ENCODE measurements around the gene TPP2.

Gene TPP2

DNA sequence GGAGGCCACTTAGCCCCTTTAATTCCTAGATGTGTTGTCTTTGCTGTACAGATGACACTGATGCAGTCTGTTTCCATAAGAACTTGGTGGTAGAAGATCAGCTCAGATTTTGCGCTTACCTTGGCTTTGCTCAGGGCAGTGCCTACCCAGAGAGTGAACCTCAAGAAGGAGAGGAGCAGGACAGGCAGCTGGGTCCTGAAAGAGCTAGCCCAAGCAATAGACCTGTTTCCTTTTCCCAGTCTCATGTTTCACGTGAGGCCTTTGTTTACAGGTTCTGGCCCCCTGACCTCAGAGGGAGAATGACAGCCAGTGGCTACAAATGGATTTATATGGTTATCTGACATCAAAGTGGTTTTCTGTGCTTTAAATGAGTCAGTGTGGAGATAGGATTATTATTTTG is 58.0 kb downstream of the TPP2 start:
- DNase-seq (ENCODE audit: low read depth, low spot score) = peak; percentile 7

DNA sequence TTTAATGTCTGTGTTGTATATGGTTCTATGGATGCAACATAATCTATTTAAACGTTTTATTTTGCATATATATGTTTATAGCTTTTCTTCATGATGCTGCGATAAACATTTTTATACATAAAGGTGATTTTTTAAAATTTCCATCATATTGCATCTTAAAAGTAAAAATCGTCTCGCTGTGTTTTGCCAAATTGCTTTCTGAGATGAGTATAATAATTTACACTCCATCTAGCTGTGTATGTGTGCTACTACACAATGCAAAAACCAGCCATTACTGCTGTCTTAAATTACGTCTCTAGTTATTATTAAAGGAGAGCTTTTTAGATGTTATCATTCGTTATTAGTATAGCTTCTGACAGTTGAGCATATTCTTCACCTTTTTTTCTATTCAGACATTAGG is 60.8 kb downstream of the TPP2 start:
- no peak for DNase-seq (ENCODE audit: low read depth, low spot score)

DNA sequence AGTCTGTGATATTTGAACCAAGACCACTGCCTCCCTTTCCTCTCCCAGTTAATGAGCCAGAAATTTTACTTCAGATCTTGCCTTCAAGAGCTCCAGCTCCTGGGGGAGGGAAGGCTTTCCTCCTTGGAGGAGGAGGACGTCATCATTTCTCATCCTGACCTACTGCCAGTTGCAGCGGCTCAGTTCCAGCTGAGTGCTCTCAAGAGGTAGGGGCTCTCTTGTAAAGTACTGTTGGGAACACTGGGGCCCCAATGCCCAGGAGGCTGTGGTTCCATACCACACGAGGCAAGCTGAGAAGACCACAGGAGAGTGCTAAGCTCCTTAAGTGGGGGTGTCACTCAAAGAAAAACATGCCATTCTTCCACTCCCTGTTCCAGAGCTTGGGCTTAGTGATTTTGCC is 61.9 kb downstream of the TPP2 start:
- no peak for DNase-seq (ENCODE audit: low read depth, low spot score)

DNA sequence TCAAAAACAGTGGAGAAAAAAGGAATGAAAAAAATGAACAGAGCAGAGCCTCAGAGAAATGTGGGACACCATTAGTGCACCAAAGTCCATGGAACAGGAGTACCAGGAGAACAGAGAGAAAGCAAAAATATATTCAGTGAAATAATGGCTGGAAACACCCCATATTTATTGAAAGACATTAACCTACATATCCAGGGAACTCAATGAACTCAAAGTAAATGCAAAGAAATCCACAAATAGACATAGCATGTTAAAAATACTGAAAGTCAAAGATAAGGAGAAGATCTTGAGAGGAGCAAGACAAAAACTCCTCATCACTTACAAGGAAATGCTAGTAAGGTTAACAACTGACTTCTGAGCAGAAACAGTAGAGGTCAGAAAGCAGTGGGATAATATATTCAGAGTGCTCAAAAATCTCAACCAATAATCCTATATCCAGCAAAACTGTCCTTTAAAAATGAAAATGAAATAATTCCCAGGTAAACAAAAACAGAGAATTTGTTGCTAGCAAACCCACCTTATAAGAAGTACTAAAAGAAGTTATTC is 62.5 kb downstream of the TPP2 start:
- no peak for DNase-seq (ENCODE audit: low read depth, low spot score)

DNA sequence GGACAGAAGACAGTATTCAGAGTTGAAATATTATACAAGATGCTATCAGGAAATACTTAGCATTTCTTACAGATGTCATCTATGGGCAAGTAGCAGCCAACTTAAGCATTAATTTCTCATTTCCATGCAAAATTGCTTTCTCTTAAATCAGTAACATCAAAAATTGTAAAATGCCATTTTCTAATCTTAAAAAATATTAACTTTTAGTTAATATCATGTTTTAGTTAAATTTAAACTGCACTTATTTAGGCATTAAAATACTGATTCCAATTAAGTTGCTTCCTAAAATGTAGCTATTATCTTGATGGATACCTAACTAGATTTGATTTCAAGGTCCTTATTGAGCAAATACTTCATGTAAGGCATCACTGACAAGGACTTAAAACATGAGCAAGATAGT is 70.2 kb downstream of the TPP2 start:
- DNase-seq (ENCODE audit: low read depth, low spot score) = no peak

DNA sequence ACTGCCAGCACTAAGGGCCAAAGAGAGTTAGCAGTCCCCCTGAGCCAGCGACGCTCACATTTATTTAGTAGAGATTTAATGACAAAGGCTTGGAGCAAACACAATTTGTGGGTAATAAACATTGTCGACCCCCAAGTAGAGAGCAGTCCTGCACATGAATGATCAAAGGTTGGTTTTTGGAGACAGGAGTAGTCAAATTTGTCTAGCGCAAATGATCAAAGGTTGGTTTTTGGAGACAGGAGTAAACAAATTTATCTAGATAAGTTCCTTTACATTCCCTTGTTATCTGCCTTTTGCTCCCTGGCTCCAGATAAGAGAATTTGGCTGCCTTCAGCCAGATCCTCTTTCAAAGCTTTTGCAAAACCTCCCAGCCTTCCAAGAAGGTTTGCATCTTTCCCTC is 71.1 kb downstream of the TPP2 start:
- DNase-seq (ENCODE audit: low read depth, low spot score) = no peak

DNA sequence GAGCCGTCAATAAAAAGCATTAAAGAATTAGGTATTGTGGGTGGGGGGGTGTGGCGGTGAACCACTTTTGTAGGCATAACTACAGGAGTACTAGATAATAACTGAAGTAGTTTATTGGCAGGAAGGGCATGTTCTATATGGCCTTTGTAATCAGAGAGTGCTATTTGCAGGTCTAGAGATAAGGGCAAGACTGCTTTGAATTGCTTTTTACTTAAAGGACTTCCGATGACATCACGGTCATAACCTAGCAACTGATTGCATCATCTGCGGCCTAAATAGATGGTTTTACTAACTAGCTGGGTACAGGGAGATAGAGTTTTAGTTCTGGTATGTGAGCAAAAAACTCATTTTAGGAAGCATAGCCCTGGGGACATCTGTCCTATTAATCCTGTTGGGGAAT is 73.3 kb downstream of the TPP2 start:
- DNase-seq (ENCODE audit: low read depth, low spot score) = no peak

DNA sequence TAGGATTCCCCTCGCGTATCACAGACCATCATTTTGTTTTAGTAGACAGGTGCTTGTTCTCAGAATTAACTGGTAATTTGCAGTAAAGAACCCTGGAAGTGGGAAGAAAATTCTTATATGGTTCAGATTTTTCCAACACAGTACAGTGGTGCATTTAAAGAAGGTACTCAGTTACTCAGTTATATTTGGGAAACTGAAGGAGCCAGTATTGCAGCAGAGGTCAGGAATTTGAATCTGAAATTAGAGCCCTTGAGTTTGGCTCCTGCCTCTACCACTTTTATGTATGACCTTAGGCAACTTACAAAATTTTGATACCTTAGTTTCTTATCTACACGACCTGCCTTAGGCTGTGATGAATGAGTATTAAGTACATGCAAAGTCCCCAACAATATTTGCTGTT is 78.3 kb downstream of the TPP2 start:
- no peak for DNase-seq (ENCODE audit: low read depth, low spot score)

DNA sequence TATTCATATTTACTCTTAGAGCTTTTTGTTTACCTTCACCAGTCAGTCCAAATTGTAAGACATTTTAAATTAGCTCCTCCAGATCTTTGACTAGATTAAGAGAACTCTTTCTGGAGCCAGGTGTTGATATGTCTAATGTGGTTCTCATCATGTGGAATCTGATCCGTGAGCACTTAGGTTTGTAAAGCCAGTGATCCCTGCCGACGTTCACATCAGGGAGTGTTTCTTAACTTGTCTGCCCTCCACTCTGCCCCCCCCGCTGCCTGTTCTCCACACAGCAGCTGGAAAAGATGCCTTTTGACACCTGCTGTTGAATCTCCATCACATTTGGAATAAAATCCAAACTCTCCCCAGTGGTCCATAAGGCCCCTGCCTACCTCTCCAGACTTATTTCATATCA is 80.3 kb downstream of the TPP2 start:
- DNase-seq (ENCODE audit: low read depth, low spot score) = no peak

DNA sequence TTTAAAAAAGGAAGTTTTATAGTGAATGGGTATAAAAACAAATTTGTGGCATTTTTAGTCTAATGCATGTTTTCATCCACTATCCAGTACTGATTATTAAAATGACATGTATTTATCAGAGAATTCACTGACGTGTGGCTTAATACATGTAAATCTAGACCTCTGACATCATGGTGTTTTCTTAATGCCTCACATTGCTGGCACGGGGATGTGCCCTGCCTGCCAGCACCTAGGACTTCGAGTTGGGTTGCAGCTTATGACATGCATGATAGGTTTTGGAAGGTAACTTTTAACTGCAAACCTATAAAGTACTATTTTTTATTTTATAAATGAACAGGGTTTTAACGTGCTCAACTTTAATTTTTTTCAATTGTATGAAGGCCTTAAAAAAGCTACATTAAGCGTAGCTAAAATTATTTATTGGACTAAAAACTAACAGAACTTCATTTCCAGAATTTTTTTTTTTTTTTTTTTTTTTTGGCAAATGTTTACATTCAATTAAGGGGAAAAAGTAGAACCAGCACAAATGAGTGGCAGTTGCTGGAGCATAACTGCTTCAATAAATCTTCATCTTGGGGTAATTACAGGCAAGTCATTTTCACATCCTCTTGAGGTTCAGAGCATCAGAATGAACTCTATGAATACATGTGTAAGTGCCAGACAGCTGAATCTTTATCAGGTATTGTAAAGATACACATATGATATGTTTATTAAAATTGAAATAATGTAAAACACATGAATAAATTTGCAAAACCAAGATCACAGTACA is 81.7 kb downstream of the TPP2 start:
- no peak for DNase-seq (ENCODE audit: low read depth, low spot score)

DNA sequence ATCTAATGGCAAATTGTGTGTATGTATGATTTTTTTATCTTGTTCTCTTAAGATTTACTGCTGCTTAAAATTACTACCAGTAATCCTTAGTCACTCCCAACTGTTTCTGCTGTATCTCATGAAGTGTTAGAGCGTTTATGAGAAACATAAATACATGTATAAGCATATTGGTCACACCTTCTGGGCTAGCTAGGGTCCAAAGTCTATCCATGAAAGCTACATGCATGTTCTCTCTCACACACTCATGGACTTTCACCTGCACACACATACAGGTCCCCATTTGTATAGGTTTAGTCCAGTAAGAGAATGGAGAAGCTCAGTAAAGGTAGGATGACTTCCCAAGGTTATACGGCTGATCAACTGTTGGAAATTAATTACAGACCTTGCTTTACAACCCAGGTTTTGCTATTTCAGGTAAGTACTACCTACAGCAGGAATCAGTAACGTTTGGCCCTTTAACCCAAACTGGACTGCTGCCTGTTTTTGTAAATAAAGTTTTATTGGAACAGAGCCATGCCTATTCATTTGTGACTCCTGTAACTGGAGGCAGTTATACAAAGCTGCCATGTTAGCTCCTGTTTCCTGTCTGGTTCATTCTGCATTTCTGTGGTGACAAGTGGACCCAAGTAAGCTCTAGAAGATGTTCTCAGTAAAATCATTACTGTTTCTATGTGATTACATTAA is 82.8 kb downstream of the TPP2 start:
- no peak for DNase-seq (ENCODE audit: low read depth, low spot score)

DNA sequence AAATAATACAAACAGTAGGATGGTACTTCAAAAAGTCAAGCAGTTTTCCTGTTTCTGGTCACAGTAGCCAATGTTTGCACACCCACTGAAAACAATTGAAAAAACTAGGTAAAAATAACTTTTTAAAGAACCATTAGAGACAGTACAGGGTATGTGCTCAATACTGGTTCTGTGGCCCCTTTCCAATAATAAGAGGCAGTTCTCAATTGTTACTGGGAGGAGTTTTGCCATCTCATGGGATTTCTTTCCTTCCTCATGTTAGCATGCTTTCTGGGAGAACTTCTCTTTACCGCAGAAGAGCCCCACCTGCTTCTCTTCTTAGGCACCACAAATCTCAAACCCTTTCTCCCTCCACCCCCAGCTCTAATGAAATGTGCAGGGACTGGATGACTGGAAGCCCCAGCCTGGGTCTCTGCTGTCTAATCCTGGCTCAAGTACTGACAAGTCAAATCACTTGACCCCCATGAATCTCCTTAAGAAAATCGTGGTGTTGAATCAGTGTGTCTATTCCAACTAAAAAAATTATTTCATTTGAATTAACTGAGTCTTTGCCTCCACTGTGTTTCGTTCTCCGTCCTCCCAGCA is 83.4 kb downstream of the TPP2 start:
- DNase-seq (ENCODE audit: low read depth, low spot score) = no peak

DNA sequence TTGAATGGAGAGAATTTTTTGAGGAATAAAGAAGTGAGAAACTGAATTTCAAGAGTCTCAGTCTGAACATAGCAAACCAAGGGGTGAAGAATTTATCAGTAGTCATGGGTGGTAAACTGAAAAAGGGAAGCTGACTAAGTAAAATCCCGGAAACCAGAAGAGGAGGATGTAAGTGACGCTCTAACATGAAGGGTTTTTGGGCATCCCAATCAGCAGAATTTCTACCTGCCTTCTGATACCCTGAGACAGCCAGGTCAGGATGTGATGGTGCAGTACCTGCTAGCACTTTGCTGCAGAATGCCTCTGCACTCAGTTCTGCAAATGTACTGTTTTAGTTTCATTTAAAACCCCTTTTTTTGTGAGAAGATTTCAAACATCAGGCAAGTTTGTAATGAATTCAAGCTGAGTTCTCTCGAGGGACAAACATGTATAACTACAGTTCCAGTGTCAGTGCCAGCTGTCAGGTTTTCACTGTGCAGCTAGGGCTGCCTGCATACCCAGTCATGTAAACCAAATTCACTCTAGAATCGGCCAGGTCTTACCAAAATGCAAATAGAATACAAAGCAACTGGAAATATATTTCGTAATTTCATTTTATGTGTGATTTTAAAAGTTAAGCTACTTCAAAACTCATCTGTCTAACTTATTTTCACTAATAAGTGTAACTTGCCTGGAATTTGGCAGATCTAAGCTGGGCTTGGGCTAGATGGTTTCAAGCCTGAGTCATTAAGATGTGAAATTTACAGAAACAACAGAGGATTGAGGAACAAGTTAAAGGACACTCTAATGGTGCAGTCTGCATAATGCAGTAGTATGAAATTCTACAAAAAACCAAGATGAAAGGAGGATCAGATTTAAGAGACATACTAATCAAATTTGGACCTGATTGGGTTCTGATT is 84.3 kb downstream of the TPP2 start:
- DNase-seq (ENCODE audit: low read depth, low spot score) = no peak

DNA sequence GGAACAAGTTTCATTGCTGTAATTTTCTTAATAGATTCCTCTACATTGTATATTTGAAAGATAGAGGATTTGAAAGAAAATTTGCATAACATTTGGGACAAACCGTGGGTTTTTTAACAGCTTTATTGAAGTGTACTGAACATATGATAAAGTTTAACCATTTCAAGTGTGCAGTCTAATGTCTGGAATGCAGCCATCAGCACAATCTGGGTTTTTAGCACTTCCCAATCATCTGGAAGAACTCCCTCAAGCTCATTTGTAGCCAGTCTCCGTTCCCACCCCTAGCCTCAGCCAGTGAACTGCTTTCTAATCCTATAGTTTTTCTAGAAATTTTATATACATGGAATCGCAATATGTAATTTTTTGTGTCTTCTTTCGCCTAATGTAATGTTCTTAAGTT is 85.4 kb downstream of the TPP2 start:
- DNase-seq (ENCODE audit: low read depth, low spot score) = no peak

DNA sequence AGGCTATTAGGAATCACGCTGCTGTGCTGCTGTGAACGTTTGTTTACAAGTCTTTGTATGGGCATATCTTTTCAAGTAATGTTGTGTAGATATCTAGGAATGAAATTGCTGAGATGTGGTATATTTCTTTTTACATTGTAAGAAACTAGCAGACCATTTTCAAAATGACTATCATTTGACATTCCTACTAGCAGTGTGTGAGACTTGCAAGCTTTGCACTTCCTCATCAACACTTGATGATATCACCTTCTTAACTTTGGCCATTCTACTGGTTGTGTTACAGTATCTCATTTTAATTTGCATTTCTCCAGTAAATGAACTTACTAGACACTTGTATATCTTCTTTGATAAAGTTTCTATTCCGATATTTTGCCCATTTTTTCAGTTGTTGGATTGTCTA is 85.9 kb downstream of the TPP2 start:
- no peak for DNase-seq (ENCODE audit: low read depth, low spot score)

DNA sequence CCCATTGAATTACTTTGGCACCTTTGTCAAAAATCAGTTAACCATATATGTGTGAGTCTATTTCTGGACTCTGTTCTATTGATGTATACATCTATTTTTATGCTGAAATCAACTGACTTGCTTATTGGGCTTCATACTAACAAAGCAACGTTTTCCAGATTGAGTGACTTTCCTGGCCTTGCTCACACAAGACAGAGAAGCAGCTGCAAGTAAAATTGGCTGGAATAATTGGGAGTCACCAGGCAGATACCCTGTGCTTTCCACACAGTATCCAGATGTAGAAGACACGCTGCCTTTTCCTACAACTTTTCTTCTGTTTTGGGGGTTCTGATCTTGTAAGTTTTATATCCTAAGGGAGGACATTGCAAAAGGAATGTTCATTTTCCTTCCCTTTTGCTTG is 86.9 kb downstream of the TPP2 start:
- DNase-seq (ENCODE audit: low read depth, low spot score) = no peak

DNA sequence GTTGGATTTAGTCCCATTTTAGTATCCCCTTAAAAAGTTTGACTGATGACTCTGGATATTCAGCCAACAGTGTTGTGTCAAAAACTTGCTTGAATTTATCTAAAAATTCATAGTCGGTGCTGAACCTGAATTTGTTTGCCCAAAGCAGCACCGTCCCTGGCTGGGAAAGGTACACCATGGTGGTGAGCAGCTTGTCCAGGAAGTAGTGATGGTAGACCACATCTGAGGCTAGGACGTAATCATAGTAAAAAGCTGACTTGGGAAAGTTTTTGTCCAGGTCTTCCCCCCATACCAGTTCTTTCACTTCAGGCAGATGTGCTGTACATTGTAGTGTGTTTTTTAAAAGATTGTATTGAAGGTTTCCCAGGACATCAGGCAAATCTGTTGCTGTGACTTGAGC is 89.2 kb downstream of the TPP2 start:
- no peak for DNase-seq (ENCODE audit: low read depth, low spot score)

DNA sequence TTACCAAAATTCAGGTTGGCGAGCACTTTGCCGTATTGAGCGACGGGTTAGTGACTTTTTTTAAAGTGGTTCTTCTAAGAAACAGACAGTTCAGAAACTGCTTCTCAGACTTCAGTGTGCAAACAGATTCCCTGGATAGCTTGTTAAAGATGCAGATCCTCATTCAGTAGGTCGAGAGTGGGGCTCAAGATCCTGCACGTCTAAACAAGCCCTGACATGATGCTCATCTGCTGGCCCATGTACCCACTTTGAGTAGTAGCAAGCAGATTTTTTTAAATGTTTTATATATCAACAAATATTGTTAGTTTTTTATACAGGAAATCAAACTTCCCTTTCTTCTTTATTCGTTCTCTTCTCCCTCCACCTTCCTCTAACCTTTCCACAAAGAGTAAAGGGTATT is 90.7 kb downstream of the TPP2 start:
- no peak for DNase-seq (ENCODE audit: low read depth, low spot score)

DNA sequence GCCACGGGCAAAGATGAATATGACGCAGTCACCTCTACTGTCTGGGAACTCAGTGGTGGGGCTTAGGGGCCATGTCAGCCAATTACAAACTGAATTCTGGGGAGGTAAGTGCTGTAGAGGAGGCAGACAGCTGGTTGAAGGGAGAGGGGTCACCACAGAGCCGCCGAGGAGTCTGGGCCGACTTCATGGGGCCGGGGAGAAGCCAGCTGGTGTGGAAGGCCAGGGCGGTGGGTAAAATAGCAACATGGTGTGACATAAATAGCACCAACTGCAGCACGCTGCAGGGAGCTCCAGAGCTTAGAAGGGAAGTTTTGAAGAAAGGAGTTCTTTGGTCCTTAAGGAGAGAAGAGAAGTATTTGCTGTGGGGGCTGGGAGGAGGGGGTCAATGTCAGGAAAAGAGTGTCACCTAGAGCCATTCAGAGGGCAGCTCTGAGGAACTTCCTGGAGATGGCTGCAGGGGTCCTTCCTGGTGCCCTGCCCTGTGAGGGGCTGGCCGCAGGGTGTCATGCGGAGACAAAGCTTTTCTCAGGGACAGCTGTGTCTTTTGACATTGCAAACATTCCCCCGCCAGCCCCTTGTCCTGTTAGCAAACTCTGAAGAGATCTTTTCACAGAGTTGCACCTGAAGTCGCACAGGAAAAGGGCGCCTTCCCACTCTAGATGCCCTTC is 91.7 kb downstream of the TPP2 start:
- peak; percentile 56 for DNase-seq (ENCODE audit: low read depth, low spot score)

DNA sequence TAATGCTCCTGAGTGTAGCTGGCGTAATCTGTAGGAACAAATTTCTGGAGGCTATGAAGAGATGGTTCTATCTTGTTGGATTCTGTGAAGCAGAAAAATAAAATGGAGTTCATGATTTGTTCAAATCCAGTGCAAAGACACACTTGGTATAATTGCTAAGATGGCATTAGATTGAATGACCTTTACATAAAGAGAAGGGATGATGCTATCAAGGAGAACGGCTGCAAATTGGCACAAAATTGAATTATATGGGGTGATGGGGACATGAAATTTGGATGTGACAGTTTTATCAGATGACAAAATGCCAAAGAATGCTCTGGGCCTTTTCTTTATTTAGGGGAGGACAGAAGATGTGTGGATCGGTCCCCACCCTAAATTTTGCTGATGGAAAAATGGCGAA is 94.1 kb downstream of the TPP2 start:
- no peak for DNase-seq (ENCODE audit: low read depth, low spot score)

DNA sequence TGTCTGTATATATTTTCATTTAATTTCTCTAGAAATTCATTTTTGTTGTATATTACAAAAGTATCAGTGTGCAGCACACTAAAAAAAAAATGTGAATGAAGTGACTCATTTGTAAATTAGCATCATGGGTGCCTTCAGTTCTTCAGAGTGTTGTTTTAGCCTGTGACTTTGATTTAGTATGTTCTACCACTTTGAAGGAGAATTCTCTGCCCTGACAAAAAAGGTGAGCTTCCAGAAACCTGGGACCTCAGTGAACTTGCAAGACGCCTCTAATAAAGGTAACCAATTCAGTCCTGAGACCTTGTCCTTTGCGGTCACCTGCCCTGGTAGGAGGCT is 95.7 kb downstream of the TPP2 start:
- DNase-seq (ENCODE audit: low read depth, low spot score) = no peak
